Suprapubic skin (tissue), 4 donors: Measurements from ENCODE around the gene PDXP. TPM values are rescaled to one million over a fixed set of nuclear protein-coding genes. Genes with fewer than 3 reads are reported as not detected.
A peak's percentile ranks its signal among the peaks of the same experiment; 100 is the strongest.

Experiments
- DNase-seq, 2 donors: peaks; one replicate each; pipeline ENCODE4 v3.0.0-alpha.2; 2019; ENCODE audit warnings: low spot score in 2 of 2
- H3K27ac ChIP-seq: fragments of 200-600 bp; sonication (generic); one replicate; pipeline ENCODE4 v1.5.1; 2019
- H3K27me3 ChIP-seq: fragments of 200-600 bp; sonication (generic); one replicate; pipeline ENCODE4 v1.5.1; 2019
- H3K36me3 ChIP-seq: fragments of 200-600 bp; sonication (generic); one replicate; pipeline ENCODE4 v1.5.1; 2019
- H3K4me1 ChIP-seq: fragments of 200-600 bp; sonication (generic); one replicate; pipeline ENCODE4 v1.5.1; 2019
- H3K4me3 ChIP-seq: fragments of 200-600 bp; sonication (generic); one replicate; pipeline ENCODE4 v1.5.1; 2019; ENCODE audit warnings: mild to moderate bottlenecking
- H3K9me3 ChIP-seq: fragments of 200-600 bp; sonication (generic); one replicate; pipeline ENCODE4 v1.5.1; 2019
- CTCF ChIP-seq, 2 donors: fragments of 200-600 bp in 1 of 2; fragments of 450-650 bp in 1 of 2; sonication (generic) in 1 of 2; IDR thresholded peaks; one replicate each; pipeline ENCODE4 v1.5.1; 2016 to 2019; ENCODE audit warnings: antibody characterized with exemption in 2 of 2, mild to moderate bottlenecking in 1 of 2, moderate library complexity in 1 of 2
- EP300 ChIP-seq: sonication (generic); formaldehyde crosslinking; IDR thresholded peaks from one replicate; pipeline ENCODE4 v1.6.1; 2017; ENCODE audit warnings: antibody characterized with exemption
- POLR2A ChIP-seq, 2 donors: fragments of 450-650 bp; IDR thresholded peaks; one replicate each; pipeline ENCODE4 v1.6.1; 2017; ENCODE audit warnings: antibody characterized with exemption in 2 of 2, mild to moderate bottlenecking in 2 of 2, moderate library complexity in 2 of 2
- POLR2AphosphoS5 ChIP-seq, 3 donors: sonication (generic); formaldehyde crosslinking; IDR thresholded peaks; one replicate each; pipeline ENCODE4 v1.6.1; 2017; ENCODE audit warnings: antibody characterized with exemption in 3 of 3
- WGBS: methylation state at CpG from one replicate; pipeline ENCODE4 v1.1.5; 2018; 5-methylcytosine and 5-hydroxymethylcytosine counted together
- total RNA-seq, 4 donors: library from RNA; depleted of rRNA; stranded (reverse); fragments of >200 nt; gene quantifications; one replicate each; pipeline ENCODE4 v1.1.0, GENCODE V29; 2016

The PDXP gene
- total RNA-seq, 4 donors from 2014 or later = 4.2 to 6.1 (median 4.9) TPM

GRCh38 chr22:37665487-37665886 lies 7.0 kb downstream of the PDXP start:
- Histone ChIP-seq H3K27ac (no peak overlapping the region), H3K36me3 (peaks cover 8% of the 10 kb centered on the region), H3K9me3 (no peaks in the 10 kb centered on the region), H3K4me1 (peaks cover 11% of the 10 kb centered on the region), H3K4me3 (no peak overlapping the region), H3K27me3 (no peaks in the 10 kb centered on the region)
- no peak for DNase-seq
- 98% methylated on average over 17 of the region's 24 CpGs for WGBS
- TF ChIP-seq POLR2A (IDR thresholded peaks at IDR 0.05) = no peak
- no peak for TF ChIP-seq POLR2AphosphoS5 (IDR thresholded peaks at IDR 0.05)
- no peak for TF ChIP-seq CTCF (IDR thresholded peaks at IDR 0.05)
- no peak for TF ChIP-seq EP300

- DNase-seq = no peak
- H3K27ac ChIP-seq = no peak overlapping the region
- peaks cover 8% of the 10 kb centered on the region for H3K36me3 ChIP-seq
- WGBS = 66% methylated on average over 6 of the region's 6 CpGs
- no peaks in the 10 kb centered on the region for H3K27me3 ChIP-seq
- TF ChIP-seq POLR2AphosphoS5 (IDR thresholded peaks at IDR 0.05) (no peak), CTCF (IDR thresholded peaks at IDR 0.05) (no peak), POLR2A (IDR thresholded peaks at IDR 0.05) (no peak)
- peaks cover 22% of the 10 kb centered on the region for H3K4me1 ChIP-seq
- H3K9me3 ChIP-seq = no peaks in the 10 kb centered on the region
- H3K4me3 ChIP-seq = no peak overlapping the region
These were observed 11.1 kb downstream of the PDXP start for GRCh38 chr22:37669586-37669985.

GRCh38 chr22:37672206-37672919 lies 13.8 kb downstream of the PDXP start:
- no peak overlapping the region for H3K4me3 ChIP-seq
- peaks cover 48% of the 10 kb centered on the region for H3K4me1 ChIP-seq
- TF ChIP-seq POLR2A (IDR thresholded peaks at IDR 0.05) (no peak), EP300 (no peak), POLR2AphosphoS5 (IDR thresholded peaks at IDR 0.05) (no peak), CTCF (IDR thresholded peaks at IDR 0.05) (no peak)
- H3K27ac ChIP-seq = no peak overlapping the region
- no peaks in the 10 kb centered on the region for H3K9me3 ChIP-seq
- H3K27me3 ChIP-seq = no peaks in the 10 kb centered on the region
- DNase-seq = no peak
- H3K36me3 ChIP-seq = no peaks in the 10 kb centered on the region
- WGBS = 64% methylated on average over 15 of the region's 15 CpGs

- H3K36me3 ChIP-seq = no peaks in the 10 kb centered on the region
- no peak overlapping the region for H3K4me3 ChIP-seq
- 47% methylated on average over 4 of the region's 11 CpGs for WGBS
- peaks cover 54% of the 10 kb centered on the region for H3K4me1 ChIP-seq
- TF ChIP-seq EP300 (no peak), POLR2A (IDR thresholded peaks at IDR 0.05) (no peak), POLR2AphosphoS5 (IDR thresholded peaks at IDR 0.05) (no peak), CTCF (IDR thresholded peaks at IDR 0.05) (no peak)
- H3K27me3 ChIP-seq = no peaks in the 10 kb centered on the region
- H3K9me3 ChIP-seq = no peaks in the 10 kb centered on the region
- H3K27ac ChIP-seq = no peak overlapping the region
- no peak for DNase-seq
These were observed 14.5 kb downstream of the PDXP start for GRCh38 chr22:37672920-37673455.

- WGBS = 60% methylated on average over 4 of the region's 12 CpGs
- Histone ChIP-seq H3K4me1 (peaks cover 65% of the 10 kb centered on the region), H3K27me3 (no peaks in the 10 kb centered on the region), H3K36me3 (no peaks in the 10 kb centered on the region), H3K27ac (peak overlapping the region; percentile 80), H3K4me3 (no peak overlapping the region), H3K9me3 (no peaks in the 10 kb centered on the region)
- TF ChIP-seq POLR2A (IDR thresholded peaks at IDR 0.05) (no peak), CTCF (IDR thresholded peaks at IDR 0.05) (no peak), EP300 (no peak), POLR2AphosphoS5 (IDR thresholded peaks at IDR 0.05) (no peak)
- DNase-seq = no peak
These were observed 15.7 kb downstream of the PDXP start for GRCh38 chr22:37674248-37674647.
